HEK293 (cell line): ENCODE measurements around the gene NXN.

Experiments used
- CTCF ChIP-seq: fragments of 450-650 bp; formaldehyde crosslinking; IDR thresholded peaks from 2 replicates; pipeline ENCODE4 v1.5.1; 2016; ENCODE audit warnings: missing biosample characterization, missing genetic modification characterization
- PBX3 ChIP-seq: sonication (generic); formaldehyde crosslinking; IDR thresholded peaks from 2 replicates; pipeline ENCODE4 v1.8.1; 2022; ENCODE audit warnings: mild to moderate bottlenecking, moderate library complexity, missing genetic modification reagents
- SP2 ChIP-seq: fragments of 450-650 bp; formaldehyde crosslinking; IDR thresholded peaks from 2 replicates; pipeline ENCODE4 v1.5.1; 2016; ENCODE audit warnings: missing biosample characterization, missing genetic modification characterization
- WT1 ChIP-seq: fragments of 450-650 bp; formaldehyde crosslinking; IDR thresholded peaks from 2 replicates; pipeline ENCODE4 v1.5.1; 2016; ENCODE audit warnings: missing biosample characterization, missing genetic modification characterization
- ZBTB8A ChIP-seq: fragments of 450-650 bp; formaldehyde crosslinking; IDR thresholded peaks from 2 replicates; pipeline ENCODE4 v1.5.1; 2016; ENCODE audit warnings: missing biosample characterization, missing genetic modification characterization
- ZFP3 ChIP-seq: fragments of 450-650 bp; formaldehyde crosslinking; IDR thresholded peaks from 2 replicates; pipeline ENCODE4 v1.5.1; 2016; ENCODE audit warnings: low read depth, missing biosample characterization, missing genetic modification characterization
- ZFP37 ChIP-seq: fragments of 450-650 bp; formaldehyde crosslinking; IDR thresholded peaks from 2 replicates; pipeline ENCODE4 v1.5.1; 2016; ENCODE audit warnings: missing biosample characterization, missing genetic modification characterization
- ZNF18 ChIP-seq: fragments of 450-650 bp; formaldehyde crosslinking; IDR thresholded peaks from 2 replicates; pipeline ENCODE4 v1.5.1; 2016; ENCODE audit warnings: missing biosample characterization, missing genetic modification characterization
- ZNF311 ChIP-seq: fragments of 450-650 bp; formaldehyde crosslinking; IDR thresholded peaks from 2 replicates; pipeline ENCODE4 v1.5.1; 2017; ENCODE audit warnings: missing biosample characterization, missing genetic modification characterization, borderline replicate concordance
- ZNF501 ChIP-seq: fragments of 450-650 bp; formaldehyde crosslinking; IDR thresholded peaks from 2 replicates; pipeline ENCODE4 v1.5.1; 2016; ENCODE audit warnings: missing biosample characterization, missing genetic modification characterization
- ZNF624 ChIP-seq: fragments of 450-650 bp; formaldehyde crosslinking; IDR thresholded peaks from 2 replicates; pipeline ENCODE4 v1.5.1; 2017; ENCODE audit warnings: missing biosample characterization, missing genetic modification characterization

DNA sequence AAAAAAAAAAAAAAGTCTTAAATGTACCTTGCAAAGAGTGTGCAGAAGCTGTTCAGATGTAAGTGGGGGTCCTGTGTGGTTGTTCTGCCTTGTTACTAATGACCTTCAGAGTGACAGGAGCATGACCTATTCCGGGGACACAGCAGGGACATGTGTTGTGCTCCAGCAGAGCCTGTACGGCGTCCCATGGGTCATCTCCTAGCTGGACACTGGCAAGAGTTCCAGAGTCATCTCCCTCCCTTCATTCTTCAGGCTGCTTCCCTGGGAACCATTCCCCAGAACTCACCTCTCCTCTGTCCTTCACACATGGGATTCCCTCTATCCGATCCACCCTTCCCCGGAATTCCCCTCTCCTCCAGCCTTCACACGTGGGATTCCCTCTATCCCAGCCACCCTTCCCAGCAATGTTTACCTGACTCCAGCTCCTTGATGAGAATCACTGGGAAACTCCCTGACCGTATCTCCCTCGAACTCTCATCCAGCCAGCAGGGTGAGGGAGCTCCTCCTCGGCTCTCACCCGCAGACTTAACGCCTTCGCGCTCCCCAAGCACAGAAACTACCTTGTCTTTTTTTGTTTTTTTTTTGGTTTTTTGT lies 111.6 kb downstream of the NXN start:
- TF ChIP-seq SP2 (tag by site-specific recombination) (no peak), PBX3 (CRISPR knock-in tag) (no peak), ZNF501 (no peak), CTCF (no peak), ZFP3 (tag by site-specific recombination) (no peak), ZFP37 (tag by site-specific recombination) (no peak), ZNF311 (tag by site-specific recombination) (no peak), ZNF18 (tag by site-specific recombination) (no peak), ZNF624 (no peak), ZBTB8A (no peak), WT1 (no peak)
